ENCODE results near the gene JAK1. TPM values are rescaled to one million over a fixed set of nuclear protein-coding genes. Genes with fewer than 3 reads are reported as not detected.

JAK1 gene
- total and polyA plus RNA-seq, 2 experiments from 2014 or later: 8.0 to 19.5 TPM

DNA sequence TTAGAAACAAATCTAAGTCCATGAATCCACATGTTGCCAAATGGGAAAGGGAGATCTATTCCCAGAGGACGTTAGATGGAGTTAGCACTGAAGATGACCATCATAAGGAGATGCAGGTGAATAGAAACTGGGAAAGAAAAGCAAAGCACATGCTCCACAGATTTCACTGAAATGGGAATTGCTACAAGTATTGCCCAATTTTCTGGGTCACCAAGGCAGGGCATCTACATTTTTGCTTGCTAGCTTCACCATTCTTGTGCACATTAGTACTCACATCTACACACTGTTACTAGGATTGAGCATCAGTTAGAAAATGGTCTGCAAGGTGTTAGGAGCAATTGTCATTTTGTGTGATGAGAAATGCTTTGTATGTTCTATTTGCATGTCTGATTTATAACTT is 99.1 kb downstream of the JAK1 start:
- TF ChIP-seq EZH2phosphoT487 (IDR thresholded peaks at IDR 0.05; ENCODE audit: unreplicated experiment) (no peak), JUNB (IDR thresholded peaks at IDR 0.05; ENCODE audit: unreplicated experiment) (no peak), ZNF114 (CRISPR knock-in tag; IDR thresholded peaks at IDR 0.05) (no peak)
- TF ChIP-seq, protein P1, sequence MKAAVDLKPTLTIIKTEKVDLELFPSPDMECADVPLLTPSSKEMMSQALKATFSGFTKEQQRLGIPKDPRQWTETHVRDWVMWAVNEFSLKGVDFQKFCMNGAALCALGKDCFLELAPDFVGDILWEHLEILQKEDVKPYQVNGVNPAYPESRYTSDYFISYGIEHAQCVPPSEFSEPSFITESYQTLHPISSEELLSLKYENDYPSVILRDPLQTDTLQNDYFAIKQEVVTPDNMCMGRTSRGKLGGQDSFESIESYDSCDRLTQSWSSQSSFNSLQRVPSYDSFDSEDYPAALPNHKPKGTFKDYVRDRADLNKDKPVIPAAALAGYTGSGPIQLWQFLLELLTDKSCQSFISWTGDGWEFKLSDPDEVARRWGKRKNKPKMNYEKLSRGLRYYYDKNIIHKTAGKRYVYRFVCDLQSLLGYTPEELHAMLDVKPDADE (IDR thresholded peaks at IDR 0.05): no peak
- Histone ChIP-seq H3K4me1 (ENCODE audit: insufficient read depth) (no peaks in the 10 kb centered on the region), H3K79me2 (replicated peaks; ENCODE audit: insufficient read depth) (no peaks in the 10 kb centered on the region), H3K4me2 (no peak overlapping the region), H3K36me3 (ENCODE audit: insufficient read depth) (0 out of 2 replicates have a peak, but pooled peaks cover 4% of the 10 kb centered on the region), H3F3A (replicated peaks; ENCODE audit: low read depth) (no peaks in the 10 kb centered on the region), H3K9me2 (ENCODE audit: insufficient read depth) (0 out of 2 replicates have a peak, but pooled peaks cover 3% of the 10 kb centered on the region), H3K4me3 (no peak overlapping the region), H4K20me1 (replicated peaks; ENCODE audit: insufficient read depth) (no peaks in the 10 kb centered on the region), H2AFZ (no peak overlapping the region), H3K27me3 (ENCODE audit: insufficient read depth) (no peaks in the 10 kb centered on the region), H3K27ac (ENCODE audit: low read depth) (no peak overlapping the region)
- Mint-ChIP-seq H3K36me3 (ENCODE audit: low read depth) (peaks cover 29% of the 10 kb centered on the region), H3K4me1 (no peaks in the 10 kb centered on the region), H3K4me3 (no peak overlapping the region), H3K27me3 (ENCODE audit: insufficient read depth, low read depth, poor library complexity) (no peaks in the 10 kb centered on the region), H3K27ac (no peak overlapping the region), H3K9me3 (no peaks in the 10 kb centered on the region)
- no peak for ATAC-seq
- no peak for DNase-seq (ENCODE audit: low spot score)

DNA sequence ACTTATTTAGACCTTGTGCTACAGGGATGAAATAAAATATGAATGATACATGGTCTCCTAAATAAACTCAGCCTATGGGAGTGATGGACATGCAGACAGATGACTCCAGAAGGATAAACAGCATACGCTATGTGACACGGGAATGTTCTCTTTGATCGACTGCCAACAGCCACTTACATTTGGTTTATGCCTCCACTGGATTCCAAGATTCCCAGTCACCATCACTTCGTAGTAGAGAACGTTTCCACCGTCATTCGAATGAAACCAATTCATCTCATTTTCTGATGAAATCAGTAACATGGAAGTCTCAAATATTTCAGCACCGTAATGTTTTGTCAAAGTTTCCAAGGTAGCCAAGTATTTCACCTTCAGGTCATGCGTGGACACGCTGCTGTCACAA is 99.7 kb downstream of the JAK1 start:
- ATAC-seq: no peak
- 0 out of 2 replicates have a peak, but pooled peaks cover 4% of the 10 kb centered on the region for H3K36me3 ChIP-seq (ENCODE audit: insufficient read depth)
- no peak overlapping the region for H3K4me3 Mint-ChIP-seq

More for the DNA sequence above, 99.7 kb downstream of the JAK1 start:
- Histone ChIP-seq H3K79me2 (replicated peaks; ENCODE audit: insufficient read depth) (no peaks in the 10 kb centered on the region), H3K27ac (ENCODE audit: low read depth) (no peak overlapping the region), H3K4me1 (ENCODE audit: insufficient read depth) (0 out of 2 replicates have a peak, but pooled peaks cover 4% of the 10 kb centered on the region), H3K4me3 (no peak overlapping the region), H3K9me2 (ENCODE audit: insufficient read depth) (0 out of 2 replicates have a peak, but pooled peaks cover 3% of the 10 kb centered on the region), H3K4me2 (no peak overlapping the region), H3K27me3 (ENCODE audit: insufficient read depth) (no peaks in the 10 kb centered on the region), H2AFZ (no peak overlapping the region), H4K20me1 (replicated peaks; ENCODE audit: insufficient read depth) (no peaks in the 10 kb centered on the region), H3F3A (replicated peaks; ENCODE audit: low read depth) (no peaks in the 10 kb centered on the region)
- DNase-seq (ENCODE audit: low spot score): no peak
- Mint-ChIP-seq H3K36me3 (ENCODE audit: low read depth) (peaks cover 29% of the 10 kb centered on the region), H3K27me3 (ENCODE audit: insufficient read depth, low read depth, poor library complexity) (no peaks in the 10 kb centered on the region), H3K9me3 (no peaks in the 10 kb centered on the region), H3K27ac (no peak overlapping the region), H3K4me1 (peaks cover 2% of the 10 kb centered on the region; the same call in 2 of the 3 replicates)
- TF ChIP-seq, protein P2, sequence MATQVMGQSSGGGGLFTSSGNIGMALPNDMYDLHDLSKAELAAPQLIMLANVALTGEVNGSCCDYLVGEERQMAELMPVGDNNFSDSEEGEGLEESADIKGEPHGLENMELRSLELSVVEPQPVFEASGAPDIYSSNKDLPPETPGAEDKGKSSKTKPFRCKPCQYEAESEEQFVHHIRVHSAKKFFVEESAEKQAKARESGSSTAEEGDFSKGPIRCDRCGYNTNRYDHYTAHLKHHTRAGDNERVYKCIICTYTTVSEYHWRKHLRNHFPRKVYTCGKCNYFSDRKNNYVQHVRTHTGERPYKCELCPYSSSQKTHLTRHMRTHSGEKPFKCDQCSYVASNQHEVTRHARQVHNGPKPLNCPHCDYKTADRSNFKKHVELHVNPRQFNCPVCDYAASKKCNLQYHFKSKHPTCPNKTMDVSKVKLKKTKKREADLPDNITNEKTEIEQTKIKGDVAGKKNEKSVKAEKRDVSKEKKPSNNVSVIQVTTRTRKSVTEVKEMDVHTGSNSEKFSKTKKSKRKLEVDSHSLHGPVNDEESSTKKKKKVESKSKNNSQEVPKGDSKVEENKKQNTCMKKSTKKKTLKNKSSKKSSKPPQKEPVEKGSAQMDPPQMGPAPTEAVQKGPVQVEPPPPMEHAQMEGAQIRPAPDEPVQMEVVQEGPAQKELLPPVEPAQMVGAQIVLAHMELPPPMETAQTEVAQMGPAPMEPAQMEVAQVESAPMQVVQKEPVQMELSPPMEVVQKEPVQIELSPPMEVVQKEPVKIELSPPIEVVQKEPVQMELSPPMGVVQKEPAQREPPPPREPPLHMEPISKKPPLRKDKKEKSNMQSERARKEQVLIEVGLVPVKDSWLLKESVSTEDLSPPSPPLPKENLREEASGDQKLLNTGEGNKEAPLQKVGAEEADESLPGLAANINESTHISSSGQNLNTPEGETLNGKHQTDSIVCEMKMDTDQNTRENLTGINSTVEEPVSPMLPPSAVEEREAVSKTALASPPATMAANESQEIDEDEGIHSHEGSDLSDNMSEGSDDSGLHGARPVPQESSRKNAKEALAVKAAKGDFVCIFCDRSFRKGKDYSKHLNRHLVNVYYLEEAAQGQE (IDR thresholded peaks at IDR 0.05; ENCODE audit: unreplicated experiment): no peak
- TF ChIP-seq, protein P3, sequence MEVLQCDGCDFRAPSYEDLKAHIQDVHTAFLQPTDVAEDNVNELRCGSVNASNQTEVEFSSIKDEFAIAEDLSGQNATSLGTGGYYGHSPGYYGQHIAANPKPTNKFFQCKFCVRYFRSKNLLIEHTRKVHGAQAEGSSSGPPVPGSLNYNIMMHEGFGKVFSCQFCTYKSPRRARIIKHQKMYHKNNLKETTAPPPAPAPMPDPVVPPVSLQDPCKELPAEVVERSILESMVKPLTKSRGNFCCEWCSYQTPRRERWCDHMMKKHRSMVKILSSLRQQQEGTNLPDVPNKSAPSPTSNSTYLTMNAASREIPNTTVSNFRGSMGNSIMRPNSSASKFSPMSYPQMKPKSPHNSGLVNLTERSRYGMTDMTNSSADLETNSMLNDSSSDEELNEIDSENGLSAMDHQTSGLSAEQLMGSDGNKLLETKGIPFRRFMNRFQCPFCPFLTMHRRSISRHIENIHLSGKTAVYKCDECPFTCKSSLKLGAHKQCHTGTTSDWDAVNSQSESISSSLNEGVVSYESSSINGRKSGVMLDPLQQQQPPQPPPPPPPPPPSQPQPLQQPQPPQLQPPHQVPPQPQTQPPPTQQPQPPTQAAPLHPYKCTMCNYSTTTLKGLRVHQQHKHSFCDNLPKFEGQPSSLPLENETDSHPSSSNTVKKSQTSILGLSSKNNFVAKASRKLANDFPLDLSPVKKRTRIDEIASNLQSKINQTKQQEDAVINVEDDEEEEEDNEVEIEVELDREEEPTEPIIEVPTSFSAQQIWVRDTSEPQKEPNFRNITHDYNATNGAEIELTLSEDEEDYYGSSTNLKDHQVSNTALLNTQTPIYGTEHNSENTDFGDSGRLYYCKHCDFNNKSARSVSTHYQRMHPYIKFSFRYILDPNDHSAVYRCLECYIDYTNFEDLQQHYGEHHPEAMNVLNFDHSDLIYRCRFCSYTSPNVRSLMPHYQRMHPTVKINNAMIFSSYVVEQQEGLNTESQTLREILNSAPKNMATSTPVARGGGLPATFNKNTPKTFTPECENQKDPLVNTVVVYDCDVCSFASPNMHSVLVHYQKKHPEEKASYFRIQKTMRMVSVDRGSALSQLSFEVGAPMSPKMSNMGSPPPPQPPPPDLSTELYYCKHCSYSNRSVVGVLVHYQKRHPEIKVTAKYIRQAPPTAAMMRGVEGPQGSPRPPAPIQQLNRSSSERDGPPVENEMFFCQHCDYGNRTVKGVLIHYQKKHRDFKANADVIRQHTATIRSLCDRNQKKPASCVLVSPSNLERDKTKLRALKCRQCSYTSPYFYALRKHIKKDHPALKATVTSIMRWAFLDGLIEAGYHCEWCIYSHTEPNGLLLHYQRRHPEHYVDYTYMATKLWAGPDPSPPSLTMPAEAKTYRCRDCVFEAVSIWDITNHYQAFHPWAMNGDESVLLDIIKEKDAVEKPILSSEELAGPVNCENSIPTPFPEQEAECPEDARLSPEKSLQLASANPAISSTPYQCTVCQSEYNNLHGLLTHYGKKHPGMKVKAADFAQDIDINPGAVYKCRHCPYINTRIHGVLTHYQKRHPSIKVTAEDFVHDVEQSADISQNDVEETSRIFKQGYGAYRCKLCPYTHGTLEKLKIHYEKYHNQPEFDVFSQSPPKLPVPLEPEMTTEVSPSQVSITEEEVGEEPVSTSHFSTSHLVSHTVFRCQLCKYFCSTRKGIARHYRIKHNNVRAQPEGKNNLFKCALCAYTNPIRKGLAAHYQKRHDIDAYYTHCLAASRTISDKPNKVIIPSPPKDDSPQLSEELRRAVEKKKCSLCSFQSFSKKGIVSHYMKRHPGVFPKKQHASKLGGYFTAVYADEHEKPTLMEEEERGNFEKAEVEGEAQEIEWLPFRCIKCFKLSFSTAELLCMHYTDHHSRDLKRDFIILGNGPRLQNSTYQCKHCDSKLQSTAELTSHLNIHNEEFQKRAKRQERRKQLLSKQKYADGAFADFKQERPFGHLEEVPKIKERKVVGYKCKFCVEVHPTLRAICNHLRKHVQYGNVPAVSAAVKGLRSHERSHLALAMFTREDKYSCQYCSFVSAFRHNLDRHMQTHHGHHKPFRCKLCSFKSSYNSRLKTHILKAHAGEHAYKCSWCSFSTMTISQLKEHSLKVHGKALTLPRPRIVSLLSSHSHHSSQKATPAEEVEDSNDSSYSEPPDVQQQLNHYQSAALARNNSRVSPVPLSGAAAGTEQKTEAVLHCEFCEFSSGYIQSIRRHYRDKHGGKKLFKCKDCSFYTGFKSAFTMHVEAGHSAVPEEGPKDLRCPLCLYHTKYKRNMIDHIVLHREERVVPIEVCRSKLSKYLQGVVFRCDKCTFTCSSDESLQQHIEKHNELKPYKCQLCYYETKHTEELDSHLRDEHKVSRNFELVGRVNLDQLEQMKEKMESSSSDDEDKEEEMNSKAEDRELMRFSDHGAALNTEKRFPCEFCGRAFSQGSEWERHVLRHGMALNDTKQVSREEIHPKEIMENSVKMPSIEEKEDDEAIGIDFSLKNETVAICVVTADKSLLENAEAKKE (CRISPR knock-in tag; IDR thresholded peaks at IDR 0.05): no peak
- TF ChIP-seq POLR2AphosphoS5 (IDR thresholded peaks at IDR 0.05; ENCODE audit: low read depth) (no peak), JUNB (IDR thresholded peaks at IDR 0.05; ENCODE audit: unreplicated experiment) (no peak), NANOG (IDR thresholded peaks at IDR 0.05; ENCODE audit: borderline replicate concordance) (no peak), EZH2phosphoT487 (IDR thresholded peaks at IDR 0.05; ENCODE audit: unreplicated experiment) (no peak)
- TF ChIP-seq, protein P1 (IDR thresholded peaks at IDR 0.05): no peak

Data from GM23338 (cell line).